Stimulated activated CD8-positive, alpha-beta memory T cell treated with anti-CD3 and anti-CD28 coated beads, Interleukin-12 subunit alpha, Interleukin-12 subunit beta, amount 100 ng/mL, for 4 hours (primary cell): ENCODE measurements around the gene OR10P1.

Source experiments
- DNase-seq: peaks from one replicate; pipeline ENCODE4 v3.0.0-alpha.2; 2020; ENCODE audit warnings: low read depth

The OR10P1 gene

DNA sequence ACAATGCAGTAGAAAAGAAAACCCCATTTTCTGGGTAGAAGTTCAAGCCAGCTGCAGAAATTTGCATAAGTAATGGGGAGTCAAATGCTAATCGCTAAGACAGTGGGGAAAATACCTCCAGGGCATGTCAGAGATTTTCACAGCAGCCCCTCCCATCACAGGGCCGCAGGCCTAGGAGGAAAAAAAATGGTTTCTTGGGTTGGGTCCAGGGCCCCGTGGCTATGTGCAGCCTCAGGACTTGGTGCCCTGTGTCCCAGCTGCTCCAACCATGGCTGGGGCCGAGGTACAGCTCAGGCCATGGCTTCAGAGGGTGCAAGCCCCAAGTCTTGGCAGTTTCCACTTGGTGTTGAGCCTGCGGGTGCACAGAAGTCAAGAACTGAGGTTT lies 14.6 kb downstream of the OR10P1 start:
- no peak for DNase-seq

DNA sequence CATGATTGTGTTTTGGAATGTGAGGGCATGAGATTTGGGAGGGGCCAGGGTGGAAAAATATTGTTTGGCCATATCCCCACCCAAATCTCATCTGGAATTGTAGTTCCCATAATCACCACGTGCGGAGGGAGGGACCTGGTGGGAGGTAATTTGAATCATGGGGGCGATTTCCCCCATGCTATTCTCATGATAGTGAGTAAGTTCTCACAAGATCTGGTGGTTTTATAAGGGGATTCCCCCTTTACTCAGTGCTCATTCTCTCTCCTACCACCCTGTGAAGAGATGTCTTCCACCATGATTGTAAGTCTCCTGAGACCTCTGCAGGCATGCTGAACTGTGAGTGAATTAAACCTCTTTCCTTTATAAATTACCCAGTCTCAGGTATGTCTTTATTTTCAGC lies 15.7 kb downstream of the OR10P1 start:
- no peak for DNase-seq

DNA sequence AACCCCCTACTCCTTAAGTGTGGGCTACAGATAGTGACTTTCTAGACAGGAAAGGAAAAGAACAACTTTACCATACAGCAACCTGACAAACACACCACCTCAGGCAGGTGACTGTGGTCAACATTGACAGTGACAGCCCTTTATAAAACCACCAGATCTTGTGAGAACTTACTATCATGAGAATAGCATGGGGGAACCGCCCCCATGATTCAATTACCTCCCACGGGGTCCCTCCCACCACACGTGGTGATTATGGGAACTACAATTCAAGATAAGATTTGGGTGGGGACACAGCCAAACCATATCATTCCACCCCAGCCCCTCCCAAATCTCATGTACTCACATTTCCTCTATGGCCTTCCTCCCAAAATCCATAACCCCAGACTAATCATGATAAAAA lies 16.3 kb downstream of the OR10P1 start:
- no peak for DNase-seq

DNA sequence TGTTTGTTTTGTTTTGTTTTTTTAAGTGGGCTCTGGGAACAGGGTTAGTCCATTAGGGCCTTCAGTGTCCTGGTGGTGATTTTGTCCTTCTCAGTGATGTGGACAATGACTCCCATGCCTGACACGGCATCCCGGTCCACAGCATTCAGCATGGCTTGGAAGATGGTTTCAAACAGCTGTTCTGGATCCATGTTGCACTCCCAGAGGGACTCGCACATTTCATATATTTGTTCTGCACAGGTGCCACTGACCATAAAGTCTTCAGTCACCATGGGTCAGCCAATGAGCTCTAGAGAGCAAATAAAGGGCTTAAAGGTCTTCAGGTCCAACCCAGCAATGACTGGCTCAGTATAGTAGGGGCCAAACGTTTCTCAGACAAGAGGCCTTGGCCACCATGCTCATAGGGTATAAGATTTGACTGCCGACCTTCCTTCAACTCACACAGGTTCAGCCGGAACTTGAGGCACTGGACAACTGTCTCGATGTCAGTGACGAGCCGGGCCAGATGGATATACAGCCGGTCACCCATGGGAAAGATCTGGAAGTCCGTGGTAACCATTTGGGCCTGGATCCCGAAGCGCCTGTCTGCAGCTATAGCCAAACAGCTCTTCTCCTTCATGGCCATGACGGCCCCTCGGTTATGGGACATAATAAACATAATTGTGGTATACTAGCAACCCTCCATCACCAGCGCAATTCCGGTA lies 18.0 kb downstream of the OR10P1 start:
- no peak for DNase-seq

DNA sequence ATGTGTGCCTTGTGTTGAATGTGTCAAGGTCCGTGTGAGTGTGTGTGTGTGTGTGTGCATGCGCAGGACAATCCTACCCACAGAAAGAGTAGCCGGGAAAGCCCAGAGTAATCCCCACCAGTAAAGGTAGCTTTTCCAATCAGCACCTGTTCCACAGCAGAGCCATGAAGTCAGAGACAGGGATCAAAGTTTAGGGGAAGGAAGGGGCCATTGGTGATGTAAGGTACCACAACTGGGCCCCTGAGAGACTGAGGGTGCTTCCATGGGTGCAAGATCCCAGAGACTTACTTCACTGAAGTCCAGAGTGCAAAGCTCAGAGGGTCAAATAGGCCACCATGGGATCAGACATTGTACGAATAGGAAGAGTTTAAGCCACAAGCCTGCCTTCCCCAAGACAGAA lies 20.5 kb downstream of the OR10P1 start:
- no peak for DNase-seq

DNA sequence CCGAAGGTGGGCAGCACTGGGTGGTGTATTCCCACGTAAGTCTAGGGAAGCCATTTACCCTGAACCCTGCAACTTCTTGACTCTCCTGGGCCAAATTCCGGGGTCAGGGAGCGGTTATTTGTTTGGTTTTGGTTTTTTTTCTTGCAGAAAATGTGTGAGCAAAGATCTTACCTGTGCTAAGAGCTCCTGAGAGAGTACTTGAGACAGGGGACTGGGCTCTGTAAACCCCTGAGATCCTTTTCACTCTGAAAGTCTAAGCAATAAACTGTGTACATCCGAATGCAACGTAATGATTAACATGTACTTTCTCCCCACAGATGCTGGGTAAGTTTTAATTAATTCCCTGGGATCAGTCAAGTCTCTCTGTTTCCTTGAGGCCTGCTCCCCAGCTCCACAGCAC lies 21.5 kb downstream of the OR10P1 start:
- no peak for DNase-seq

DNA sequence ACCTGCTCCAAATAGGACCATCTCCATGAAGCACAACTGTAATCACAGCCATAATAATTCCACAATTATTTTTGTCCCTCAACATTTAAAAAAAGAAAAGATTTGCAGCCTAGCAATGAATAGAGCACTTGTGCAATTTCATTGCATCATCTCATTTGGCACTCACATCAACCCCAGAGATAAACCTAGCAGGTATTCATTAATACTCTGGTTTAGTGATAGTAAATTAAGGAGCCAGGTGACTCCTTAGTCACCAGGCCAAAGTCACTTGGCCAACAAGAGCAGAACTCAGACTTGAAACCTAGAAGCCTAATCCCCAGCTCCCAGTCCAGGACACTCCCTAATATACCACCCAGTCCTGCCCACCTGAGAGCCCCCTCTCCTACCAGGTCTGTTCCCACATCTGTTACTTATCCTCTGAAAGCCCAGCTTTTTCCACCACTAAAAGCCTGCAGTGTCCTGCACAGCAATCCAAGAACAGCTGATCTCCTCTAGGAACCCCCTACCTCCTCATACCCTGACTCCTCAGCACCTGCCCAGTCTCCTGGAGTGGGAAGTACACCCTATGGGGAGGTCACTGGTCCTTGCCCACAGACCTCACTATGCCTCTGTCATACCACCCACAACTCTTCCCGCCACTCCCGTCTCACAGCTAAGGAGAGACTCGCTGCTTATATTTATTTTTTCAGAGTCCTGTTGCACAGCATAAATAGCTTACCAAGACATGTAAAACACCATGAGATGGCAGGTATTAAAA lies 22.1 kb downstream of the OR10P1 start:
- DNase-seq = no peak

DNA sequence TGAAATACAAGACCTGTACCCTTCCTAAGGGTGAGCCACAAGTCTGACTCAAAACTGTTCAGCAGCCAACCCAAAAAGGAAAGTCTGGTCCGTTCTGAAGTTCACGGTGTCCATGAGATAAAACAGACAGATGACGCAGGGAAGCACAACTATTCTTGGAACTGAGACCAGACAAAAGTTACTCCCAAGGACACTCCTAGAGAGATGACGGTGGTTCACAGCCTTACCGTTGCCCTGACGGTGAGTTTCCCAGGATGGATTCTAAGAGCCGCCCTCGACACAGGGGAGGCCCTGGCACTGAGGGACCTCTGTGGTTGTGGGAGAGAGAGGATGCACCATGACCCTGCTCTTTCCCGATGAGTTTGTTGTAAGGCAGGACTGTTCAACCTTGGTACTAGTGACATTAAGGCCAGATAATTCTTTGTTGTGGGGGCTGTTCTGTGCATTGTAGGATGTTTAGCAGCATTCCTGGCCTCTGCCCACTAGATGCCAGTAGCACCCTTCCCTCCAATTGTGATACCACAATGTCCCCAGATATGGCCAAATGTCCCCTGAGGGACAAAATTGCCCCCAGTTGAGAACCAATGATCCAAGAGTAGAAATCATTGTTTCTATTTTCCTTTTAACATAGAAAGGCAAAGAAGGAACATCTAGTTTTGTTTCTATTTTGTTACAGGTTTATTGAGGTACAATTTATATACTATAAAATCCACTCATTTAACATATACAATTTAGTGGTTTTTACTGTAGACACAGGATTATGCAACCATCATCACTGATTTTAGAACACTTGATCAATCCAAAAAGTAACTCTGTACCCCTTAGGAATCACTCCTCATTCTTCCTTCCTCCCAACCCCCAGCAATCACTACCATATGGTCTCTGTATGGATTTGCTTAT lies 23.0 kb downstream of the OR10P1 start:
- DNase-seq = no peak

DNA sequence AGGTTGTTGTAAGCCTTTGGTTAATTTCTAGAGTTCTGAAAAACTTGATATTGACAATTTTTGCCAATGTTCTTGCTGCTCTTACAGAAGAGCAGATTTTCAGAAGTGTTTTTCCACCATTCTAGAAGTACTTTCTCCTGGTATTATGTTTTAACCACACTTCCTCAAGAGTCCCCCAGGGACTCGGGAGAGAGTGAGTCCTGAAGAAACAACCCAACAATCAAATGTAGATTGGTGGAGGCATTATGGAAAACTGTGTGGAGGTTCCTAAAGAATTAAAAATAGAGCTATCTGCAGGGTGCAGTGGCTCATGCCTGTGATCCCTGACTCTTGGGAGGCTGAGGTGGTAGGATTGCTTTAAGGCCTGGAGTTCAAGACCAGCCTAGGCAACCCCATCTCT lies 26.7 kb downstream of the OR10P1 start:
- no peak for DNase-seq

DNA sequence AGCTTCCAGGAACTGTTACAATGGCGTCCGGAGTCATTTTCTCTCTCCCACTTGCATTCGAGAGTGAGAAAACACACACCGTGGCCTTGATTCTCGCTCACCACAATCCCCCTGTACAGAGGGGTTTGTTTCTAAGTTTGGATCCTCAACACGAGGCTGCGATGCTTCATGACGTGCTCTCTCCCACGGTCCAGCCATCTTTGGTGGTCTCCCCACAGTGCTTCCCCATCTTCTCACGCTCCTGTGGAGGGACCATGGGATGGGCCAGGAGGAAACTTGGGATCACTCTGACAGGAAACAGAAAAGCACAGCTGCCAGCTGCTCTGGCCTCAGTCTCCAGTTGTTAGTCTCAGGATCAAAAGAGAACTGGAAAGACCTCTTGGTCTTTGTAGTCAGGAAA lies 28.1 kb downstream of the OR10P1 start:
- no peak for DNase-seq

DNA sequence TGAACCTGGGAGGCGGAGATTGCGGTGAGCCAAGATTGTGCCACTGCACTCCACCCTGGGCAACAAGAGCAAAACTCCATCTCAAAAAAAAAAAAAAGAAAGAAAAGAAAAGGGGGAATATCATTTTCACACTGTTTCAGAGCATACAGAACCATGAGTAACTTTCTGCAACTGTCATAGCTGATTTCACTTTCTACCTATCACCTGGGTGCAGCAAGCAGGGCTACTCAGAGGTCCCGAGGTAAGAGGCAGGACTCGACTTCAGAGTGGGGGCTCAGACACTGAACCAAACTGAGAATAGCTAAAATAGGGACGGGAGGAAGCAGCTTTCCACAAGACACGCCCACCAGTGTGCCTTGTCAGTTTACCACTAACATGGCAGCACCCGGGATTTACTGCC lies 29.8 kb downstream of the OR10P1 start:
- no peak for DNase-seq

DNA sequence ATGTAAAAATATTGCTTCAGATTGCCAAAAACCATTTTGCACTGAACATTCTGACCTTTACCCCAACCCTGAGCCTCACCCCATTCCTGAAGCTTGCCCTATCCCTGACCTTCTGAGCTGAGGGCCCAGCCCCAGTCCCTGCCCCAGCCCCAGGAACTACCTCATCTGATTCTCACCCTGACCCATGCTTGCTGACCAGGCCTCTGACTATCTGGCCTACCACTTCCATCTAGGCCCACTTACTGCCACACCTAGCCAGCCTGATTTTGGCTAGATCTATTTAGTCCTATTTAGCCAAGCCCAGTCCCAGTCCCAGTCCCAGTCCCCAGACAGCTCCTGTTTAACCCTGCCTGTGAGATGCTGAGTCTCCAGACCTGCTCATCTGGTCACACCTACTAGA lies 33.6 kb downstream of the OR10P1 start:
- DNase-seq = no peak

DNA sequence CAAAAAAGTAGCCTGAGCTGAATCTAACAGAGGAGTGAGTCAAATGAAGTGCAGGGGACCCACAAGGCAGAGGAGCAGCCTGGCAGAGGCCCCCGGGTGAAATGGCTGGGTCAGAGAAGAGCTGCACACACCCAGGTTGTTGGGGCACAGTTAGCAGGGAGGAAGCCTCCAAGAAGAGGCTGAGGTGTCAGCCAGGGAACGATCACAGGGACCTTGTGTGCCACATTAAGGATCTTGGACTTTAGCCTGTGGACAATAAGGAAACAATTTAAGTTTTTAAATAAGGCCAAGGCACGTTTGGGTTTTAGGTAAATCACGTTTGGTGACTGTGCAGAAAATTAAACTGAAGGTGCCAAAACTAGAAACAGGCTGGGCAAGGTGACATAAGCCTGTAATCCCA lies 35.1 kb downstream of the OR10P1 start:
- no peak for DNase-seq

DNA sequence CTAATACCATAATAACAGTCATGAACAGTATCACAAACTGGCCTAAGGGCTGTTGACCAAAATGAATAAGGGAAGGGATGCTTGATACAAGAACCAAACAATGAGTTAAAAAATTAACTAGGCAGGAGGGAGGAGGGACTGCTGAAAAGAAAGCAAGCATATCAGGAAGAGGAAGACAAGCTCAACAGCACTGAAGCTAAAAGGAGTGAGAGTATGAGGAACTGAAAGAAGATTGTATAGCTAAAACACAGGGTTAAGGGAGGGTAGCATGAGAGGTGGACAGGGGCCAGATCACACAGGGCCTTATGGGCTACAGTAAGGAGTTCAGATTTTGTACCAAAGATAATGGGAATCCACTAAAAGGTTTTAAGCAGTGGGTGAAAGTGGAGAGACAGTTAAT lies 36.9 kb downstream of the OR10P1 start:
- no peak for DNase-seq

DNA sequence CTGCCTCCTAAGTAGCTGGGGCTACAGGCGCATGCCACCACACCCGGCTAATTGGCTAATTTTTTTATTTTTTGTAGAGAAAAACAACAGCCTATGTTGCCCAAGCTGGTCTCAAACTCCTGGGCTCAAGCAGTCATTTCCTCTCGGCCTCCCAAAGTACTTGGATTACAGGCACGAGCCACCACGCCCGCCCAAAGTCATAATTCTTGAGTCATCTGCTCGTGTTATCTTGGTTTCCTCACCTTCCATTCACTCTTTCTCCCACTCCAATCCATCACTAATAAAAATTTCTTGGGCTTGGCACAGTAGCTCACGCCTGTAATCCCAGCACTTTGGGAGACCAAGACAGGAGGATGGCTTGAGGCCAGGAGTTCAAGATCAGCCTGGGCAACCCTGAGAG lies 39.0 kb downstream of the OR10P1 start:
- no peak for DNase-seq

DNA sequence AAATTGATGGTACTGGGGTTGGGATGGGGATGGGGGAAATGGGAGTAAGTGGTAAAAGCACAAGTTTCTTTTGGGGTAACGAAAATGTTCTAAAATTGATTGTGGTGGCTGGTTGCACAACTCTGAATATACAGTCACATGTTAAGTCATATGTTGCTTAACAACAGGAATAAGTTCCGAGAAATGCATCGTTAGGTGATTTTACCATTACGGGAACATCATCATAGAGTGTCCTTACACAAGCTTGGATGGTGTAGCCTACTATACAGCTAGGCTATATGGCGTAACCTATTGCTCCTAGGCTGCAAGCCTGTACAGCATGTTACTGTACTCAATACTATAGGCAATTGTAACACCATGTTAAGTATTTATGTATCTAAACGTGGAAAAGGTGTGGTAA lies 40.0 kb downstream of the OR10P1 start:
- DNase-seq = no peak

DNA sequence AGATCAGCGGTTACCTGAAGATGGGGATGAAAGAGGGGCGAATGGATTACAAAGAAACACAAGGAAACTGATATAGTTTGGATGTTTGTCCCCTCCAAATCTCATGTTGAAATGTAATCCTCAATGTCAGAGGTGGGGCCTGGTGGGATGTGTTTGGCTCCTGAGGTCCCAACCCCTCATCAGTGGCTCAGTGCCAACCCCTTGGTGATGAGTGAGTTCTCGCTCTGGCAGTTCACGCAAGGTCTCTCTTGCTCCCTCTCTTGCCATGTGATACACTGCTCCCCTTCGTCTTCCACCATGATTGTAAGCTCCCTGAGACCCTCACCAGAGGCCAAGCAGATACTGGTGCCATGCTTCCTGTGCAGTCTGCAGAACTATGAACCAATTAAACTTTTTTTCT lies 43.0 kb downstream of the OR10P1 start:
- DNase-seq = no peak

DNA sequence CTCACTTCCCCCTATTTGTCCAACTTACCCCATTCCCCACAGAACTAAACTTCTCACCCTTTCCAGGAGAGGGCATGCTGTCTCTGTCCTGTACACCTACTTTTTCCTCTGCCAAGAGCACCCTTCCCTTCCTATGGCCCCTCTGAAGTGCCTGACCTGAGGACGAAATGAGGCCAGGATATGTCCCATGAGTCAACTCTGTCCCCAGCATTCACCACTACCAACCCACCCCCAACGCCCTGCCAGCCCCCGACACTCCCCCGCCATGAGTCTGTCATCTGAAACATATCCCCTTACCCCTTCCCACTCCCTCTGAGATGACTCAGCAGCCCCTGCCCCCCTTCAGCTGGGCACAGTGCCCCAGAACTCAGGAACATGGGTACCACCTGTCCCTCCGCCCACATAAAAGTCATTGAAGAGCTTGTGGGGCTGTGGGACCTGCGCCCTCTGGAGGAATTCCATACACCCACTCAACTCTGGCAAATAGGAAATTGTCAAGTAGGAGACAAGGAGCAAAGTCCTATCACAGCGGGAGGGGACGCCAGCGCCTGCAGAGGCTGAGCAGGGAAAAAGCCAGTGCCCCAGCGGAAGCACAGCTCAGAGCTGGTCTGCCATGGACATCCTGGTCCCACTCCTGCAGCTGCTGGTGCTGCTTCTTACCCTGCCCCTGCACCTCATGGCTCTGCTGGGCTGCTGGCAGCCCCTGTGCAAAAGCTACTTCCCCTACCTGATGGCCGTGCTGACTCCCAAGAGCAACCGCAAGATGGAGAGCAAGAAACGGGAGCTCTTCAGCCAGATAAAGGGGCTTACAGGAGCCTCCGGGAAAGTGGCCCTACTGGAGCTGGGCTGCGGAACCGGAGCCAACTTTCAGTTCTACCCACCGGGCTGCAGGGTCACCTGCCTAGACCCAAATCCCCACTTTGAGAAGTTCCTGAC lies 44.7 kb downstream of the OR10P1 start:
- DNase-seq = no peak

DNA sequence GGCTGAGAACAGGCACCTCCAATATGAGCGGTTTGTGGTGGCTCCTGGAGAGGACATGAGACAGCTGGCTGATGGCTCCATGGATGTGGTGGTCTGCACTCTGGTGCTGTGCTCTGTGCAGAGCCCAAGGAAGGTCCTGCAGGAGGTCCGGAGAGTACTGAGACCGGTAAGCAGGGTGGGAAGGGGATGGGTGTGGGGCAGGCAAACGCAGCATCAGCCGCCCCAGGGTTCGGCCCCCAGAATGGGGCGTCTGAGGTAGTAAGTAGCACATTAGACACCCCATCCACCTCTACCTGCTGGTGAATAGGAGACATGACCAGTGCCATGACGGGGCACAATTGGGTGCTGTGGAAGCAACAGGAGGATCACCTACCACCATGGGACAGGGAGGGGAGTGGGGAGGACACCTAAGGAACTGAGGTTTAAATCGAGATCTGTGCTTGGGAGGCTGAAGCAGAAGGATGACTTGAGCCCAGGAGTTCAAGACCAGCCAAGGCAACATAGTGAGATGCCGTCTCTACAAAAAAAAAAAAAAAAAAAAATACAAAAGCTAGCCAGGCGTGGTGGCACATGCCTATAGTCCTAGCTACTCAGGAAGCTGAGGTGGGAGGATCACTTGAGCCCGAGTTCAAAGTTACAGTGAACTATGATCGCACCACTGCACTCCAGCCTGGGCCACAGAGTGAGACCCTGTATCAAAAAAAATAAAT lies 45.5 kb downstream of the OR10P1 start:
- no peak for DNase-seq

DNA sequence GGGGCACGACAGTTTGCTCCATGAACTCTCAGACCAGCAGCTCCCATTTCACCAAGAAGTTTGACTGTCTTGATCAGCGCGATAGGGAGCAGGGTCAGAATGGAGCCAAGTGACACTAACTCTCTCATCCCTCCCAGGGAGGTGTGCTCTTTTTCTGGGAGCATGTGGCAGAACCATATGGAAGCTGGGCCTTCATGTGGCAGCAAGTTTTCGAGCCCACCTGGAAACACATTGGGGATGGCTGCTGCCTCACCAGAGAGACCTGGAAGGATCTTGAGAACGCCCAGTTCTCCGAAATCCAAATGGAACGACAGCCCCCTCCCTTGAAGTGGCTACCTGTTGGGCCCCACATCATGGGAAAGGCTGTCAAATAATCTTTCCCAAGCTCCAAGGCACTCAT lies 47.0 kb downstream of the OR10P1 start:
- no peak for DNase-seq

DNA sequence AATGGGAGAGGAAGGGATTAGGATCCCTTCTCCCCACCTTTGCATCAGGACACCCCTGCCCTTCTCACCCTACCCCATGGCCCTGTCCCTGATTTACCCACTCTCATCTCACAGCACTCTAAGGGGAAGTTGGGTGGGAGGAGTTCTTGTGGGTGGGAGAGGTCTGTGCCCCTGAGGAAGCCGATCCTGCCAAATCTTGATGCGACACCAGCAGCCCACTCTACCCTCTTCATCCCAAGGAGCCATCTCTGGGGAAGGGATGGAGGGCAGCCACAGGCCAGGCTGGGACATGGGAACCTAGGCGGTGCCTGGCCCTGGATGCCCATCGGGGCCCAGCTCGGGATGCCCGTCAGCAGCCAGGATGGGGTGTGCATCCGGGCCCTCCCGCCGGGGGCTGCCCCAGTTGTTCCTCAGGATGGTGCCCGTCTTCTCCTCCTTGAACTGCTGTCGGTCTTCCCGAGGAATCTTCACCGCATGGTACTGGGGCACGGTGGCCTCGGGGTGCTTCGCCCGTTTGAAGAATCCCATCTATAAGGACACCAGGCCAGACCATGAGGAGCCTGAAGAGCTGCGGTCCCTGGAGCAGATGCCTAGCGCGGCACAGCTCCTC lies 48.2 kb downstream of the OR10P1 start:
- no peak for DNase-seq
